A549 (cell line): ENCODE results near the gene NFIA. TPM values are rescaled to one million over a fixed set of nuclear protein-coding genes. Genes with fewer than 3 reads are reported as not detected.

Source experiments
- ATAC-seq, 2 experiments: fragments of 200-7000 bp in 1 of 2; fragments of >200 bp in 1 of 2; cut with Nextera tagmentation in 1 of 2; cut with Tn5 transposase in 1 of 2; 3 replicates each; pipeline versions ENCODE4 v1.8.0 to v1.9.1; 2018 to 2020; ENCODE audit warnings: mild to moderate bottlenecking in 1 of 2, moderate library complexity in 1 of 2
- CTCF ChIA-PET: fragments of 300-600 bp; sonication (Branson Sonifier 250); formaldehyde crosslinking; extraction: SDS; loops from one replicate; lab custom pipeline; 2021; ENCODE audit warnings: antibody characterized with exemption, inconsistent platforms; lab: Yijun Ruan, JAX
- POLR2A ChIA-PET: fragments of 350-600 bp; formaldehyde crosslinking; extraction: SDS; loops from one replicate; lab custom pipeline; 2021; ENCODE audit warnings: antibody characterized with exemption, inconsistent platforms; lab: Yijun Ruan, JAX
- DNase-seq, 2 experiments: peaks; one replicate each; pipeline versions ENCODE4 v3.0.0 to v3.0.0-alpha.2; 2011 to 2016; ENCODE audit warnings: low read depth in 1 of 2, low spot score in 1 of 2
- FAIRE-seq: peaks from 2 replicates; lab custom pipeline; 2011; peaks lifted over from hg19 to GRCh38; lab: Jason Lieb, UNC
- H3K27ac ChIP-seq, 2 experiments: fragments of >200 bp; sonication (Bioruptor Twin); formaldehyde crosslinking; 3 replicates each; pipeline ENCODE4 v1.5.1; 2016 to 2017
- H3K4me1 ChIP-seq: fragments of >200 bp; sonication (Bioruptor Twin); formaldehyde crosslinking; 3 replicates; pipeline ENCODE4 v1.6.1; 2016
- H3K4me2 ChIP-seq: fragments of >200 bp; sonication (Bioruptor Twin); formaldehyde crosslinking; 3 replicates; pipeline ENCODE4 v1.6.1; 2016
- H3K4me3 ChIP-seq: fragments of >200 bp; sonication (Bioruptor Twin); formaldehyde crosslinking; 3 replicates; pipeline ENCODE4 v1.5.1; 2016
- H3K9me3 ChIP-seq: fragments of >200 bp; sonication (Bioruptor Twin); formaldehyde crosslinking; 3 replicates; pipeline ENCODE4 v1.6.1; 2016
- BHLHE40 ChIP-seq: IDR thresholded peaks from 2 replicates; pipeline ENCODE4 v1.6.1; 2012; ENCODE audit warnings: low read depth, low read length, inconsistent platforms
- CBX8 ChIP-seq: fragments of 200-600 bp; sonication (generic); IDR thresholded peaks from 2 replicates; pipeline ENCODE4 v1.6.1; 2016
- CEBPB ChIP-seq, 2 experiments: fragments of >200 bp in 1 of 2; sonication (Bioruptor Twin) in 1 of 2; formaldehyde crosslinking in 1 of 2; IDR thresholded peaks; 2 replicates each; pipeline ENCODE4 v1.6.1; 2012 to 2016
- CHD4 ChIP-seq: fragments of 200-600 bp; sonication (generic); IDR thresholded peaks from 2 replicates; pipeline ENCODE4 v1.6.1; 2016; ENCODE audit warnings: antibody characterized with exemption, mild to moderate bottlenecking, borderline replicate concordance
- EHMT2 ChIP-seq: fragments of 200-600 bp; sonication (generic); IDR thresholded peaks from 2 replicates; pipeline ENCODE4 v1.6.1; 2016; ENCODE audit warnings: antibody characterized with exemption, low read depth, mild to moderate bottlenecking, moderate library complexity
- ESRRA ChIP-seq: fragments of 150-350 bp; IDR thresholded peaks from 2 replicates; pipeline ENCODE4 v1.6.1; 2014; ENCODE audit warnings: mild to moderate bottlenecking, low read length, borderline replicate concordance
- FOXS1 ChIP-seq: fragments of 250-450 bp; sonication (Bioruptor Pico); IDR thresholded peaks from 2 replicates; pipeline ENCODE4 v1.5.0; 2020; ENCODE audit warnings: mild to moderate bottlenecking, moderate library complexity
- HOXB5 ChIP-seq: fragments of 250-450 bp; sonication (Bioruptor Pico); IDR thresholded peaks from 2 replicates; pipeline ENCODE4 v1.5.0; 2020; ENCODE audit warnings: mild to moderate bottlenecking, moderate library complexity
- KDM5A ChIP-seq: fragments of 200-600 bp; sonication (generic); IDR thresholded peaks from 2 replicates; pipeline ENCODE4 v1.6.1; 2016; ENCODE audit warnings: antibody characterized with exemption, mild to moderate bottlenecking
- MAX ChIP-seq: IDR thresholded peaks from 2 replicates; pipeline ENCODE4 v1.6.1; 2012
- NFE2L2 ChIP-seq: fragments of 150-350 bp; conservative IDR thresholded peaks from 2 replicates; pipeline ENCODE4 v1.6.1; 2014; ENCODE audit warnings: low read length
- POLR2A ChIP-seq: IDR thresholded peaks from 2 replicates; pipeline ENCODE4 v1.6.1; 2012; ENCODE audit warnings: mild to moderate bottlenecking, low read length
- RARB ChIP-seq: fragments of 250-450 bp; sonication (Bioruptor Pico); IDR thresholded peaks from 2 replicates; pipeline ENCODE4 v1.8.0; 2021; ENCODE audit warnings: mild to moderate bottlenecking, moderate library complexity
- RFX5 ChIP-seq: fragments of 450-650 bp; IDR thresholded peaks from 2 replicates; pipeline ENCODE4 v1.7.1; 2014; ENCODE audit warnings: antibody characterized with exemption, mild to moderate bottlenecking, moderate library complexity
- RNF2 ChIP-seq: fragments of 200-600 bp; sonication (generic); IDR thresholded peaks from 2 replicates; pipeline ENCODE4 v1.6.1; 2016; ENCODE audit warnings: low read depth, mild to moderate bottlenecking, antibody characterized with exemption, moderate library complexity, borderline replicate concordance
- SMC3 ChIP-seq: fragments of >200 bp; sonication (Bioruptor Twin); formaldehyde crosslinking; IDR thresholded peaks from 3 replicates; pipeline ENCODE4 v1.6.1; 2018; ENCODE audit warnings: inconsistent platforms
- ZFP36 ChIP-seq: fragments of 450-650 bp; IDR thresholded peaks from 2 replicates; pipeline ENCODE4 v1.6.1; 2014; ENCODE audit warnings: borderline replicate concordance; ENCODE audit not compliant: partially characterized antibody
- ZNF302 ChIP-seq: fragments of 250-450 bp; sonication (Bioruptor Pico); IDR thresholded peaks from 2 replicates; pipeline ENCODE4 v1.9.0; 2021; ENCODE audit warnings: inconsistent platforms, mild to moderate bottlenecking, moderate library complexity
- ZSCAN20 ChIP-seq: fragments of 250-450 bp; sonication (Bioruptor Pico); IDR thresholded peaks from 2 replicates; pipeline ENCODE4 v1.8.0; 2022; ENCODE audit warnings: mild to moderate bottlenecking, moderate library complexity
- WGBS: methylation state at CpG from one replicate; pipeline ENCODE4 v1.1.6; 2017; ENCODE audit errors: missing lambda C conversion rate; 5-methylcytosine and 5-hydroxymethylcytosine counted together
- polyA plus RNA-seq, 4 experiments: library from polyadenylated mRNA; depleted of rRNA in 3 of 4; stranded (reverse); fragments of >200 nt; fragmentation: RNase III in 1 of 4; extraction: RNeasy Plus Mini Kit Qiagen cat#74134 plus additional on column Dnase treatment in 1 of 4; gene quantifications; 2 replicates in 3 of 4; 3 replicates in 1 of 4; pipeline ENCODE4 v1.2.3, GENCODE V29; 2011 to 2017
- TF ChIP-seq, protein P1 (sequence below): fragments of >200 bp; sonication (Bioruptor Twin); formaldehyde crosslinking; IDR thresholded peaks from 3 replicates; pipeline ENCODE4 v1.5.1; 2016
- TF ChIP-seq, protein P2 (sequence below): fragments of 250-450 bp; sonication (Bioruptor Pico); IDR thresholded peaks from 2 replicates; pipeline ENCODE4 v1.5.0; 2020; ENCODE audit warnings: low read depth, mild to moderate bottlenecking, moderate library complexity
- TF ChIP-seq, protein P3 (sequence below): IDR thresholded peaks from 2 replicates; pipeline ENCODE4 v1.6.1; 2012; ENCODE audit warnings: low read depth, borderline replicate concordance
- TF ChIP-seq, protein P4 (sequence below): fragments of 450-650 bp; IDR thresholded peaks from 2 replicates; pipeline ENCODE4 v1.6.1; 2014; ENCODE audit warnings: antibody characterized with exemption

Gene NFIA
- polyA plus RNA-seq, 2 of the 4 experiments (the other 2 are of a cell fraction), result 6.5 to 25.8 TPM

- Histone ChIP-seq H3K4me2 (no peak overlapping the region), H3K4me1 (peaks cover 26% of the 10 kb centered on the region), H3K9me3 (no peaks in the 10 kb centered on the region), H3K4me3 (no peak overlapping the region), H3K27ac (peak overlapping the region in 1 of 2 experiments; percentile 79; a peak in 3 of 6 replicates)
- 52% methylated on average over 6 of the region's 6 CpGs for WGBS
- DNase-seq (no peak), ATAC-seq (no peak), FAIRE-seq (no peak)
- no peak for TF ChIP-seq SMC3
- TF ChIP-seq RFX5, result no peak
- no peak for TF ChIP-seq KDM5A
- TF ChIP-seq RARB (CRISPR knock-in tag), result no peak
- no peak for TF ChIP-seq EHMT2
- TF ChIP-seq NFE2L2, result no peak
- ChIA-PET POLR2A (interaction anchor here (1.0 to 1.4 kb wide), 2 partner anchors 9 kb away, joined by 3 read pairs; no protein-coding TSS in a partner anchor), CTCF (interaction anchor here (1.1 kb wide), 1 partner anchor 97 kb away, joined by 3 read pairs; no protein-coding TSS in a partner anchor)
Observed at GRCh38 chr1:61487801-61488200, 405.4 kb downstream of the NFIA start.

DNA sequence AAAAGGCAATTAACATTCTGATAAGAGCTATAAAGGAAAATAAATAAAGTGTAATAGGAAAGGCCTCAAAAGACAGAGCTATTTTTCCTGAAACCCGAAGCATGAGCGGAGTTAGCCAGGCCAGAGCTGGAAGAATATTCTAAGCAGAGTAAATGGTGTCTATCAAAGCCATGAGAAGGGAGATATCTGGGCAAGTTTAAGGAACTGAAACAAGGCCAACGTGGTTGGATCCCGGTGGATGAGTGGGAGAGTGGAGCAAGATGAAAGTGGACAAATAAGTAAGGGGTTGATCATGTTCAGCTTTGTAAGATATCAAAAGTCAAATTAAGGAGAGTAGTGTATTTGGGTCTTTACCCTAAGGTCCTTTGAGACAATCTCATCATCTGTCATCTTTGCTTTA, 408.6 kb downstream of the NFIA start:
- DNase-seq, result no peak
- 82% methylated on average over 4 of the region's 4 CpGs for WGBS
- peak overlapping the region; percentile 2; the same call in 1 of the 3 replicates for H3K4me2 ChIP-seq
- no peaks in the 10 kb centered on the region for H3K9me3 ChIP-seq
- FAIRE-seq, result no peak
- H3K27ac ChIP-seq, result peak overlapping the region; percentile 25 to 71; a peak in 4 of 6 replicates
- H3K4me3 ChIP-seq, result no peak overlapping the region
- POLR2A ChIA-PET, result interaction anchor here (0.7 kb wide), 1 partner anchor 155 kb away, joined by 3 read pairs; no protein-coding TSS in a partner anchor
- TF ChIP-seq CEBPB (IDR thresholded peaks at IDR 0.05) (no peak), BHLHE40 (no peak), SMC3 (no peak), EHMT2 (no peak), ZSCAN20 (no peak), CBX8 (no peak), POLR2A (no peak), RNF2 (no peak), CHD4 (no peak), ZFP36 (no peak), FOXS1 (CRISPR knock-in tag) (no peak), HOXB5 (CRISPR knock-in tag) (no peak), NFE2L2 (no peak), ESRRA (no peak), MAX (no peak), ZNF302 (CRISPR knock-in tag) (no peak)
- TF ChIP-seq, protein P1, sequence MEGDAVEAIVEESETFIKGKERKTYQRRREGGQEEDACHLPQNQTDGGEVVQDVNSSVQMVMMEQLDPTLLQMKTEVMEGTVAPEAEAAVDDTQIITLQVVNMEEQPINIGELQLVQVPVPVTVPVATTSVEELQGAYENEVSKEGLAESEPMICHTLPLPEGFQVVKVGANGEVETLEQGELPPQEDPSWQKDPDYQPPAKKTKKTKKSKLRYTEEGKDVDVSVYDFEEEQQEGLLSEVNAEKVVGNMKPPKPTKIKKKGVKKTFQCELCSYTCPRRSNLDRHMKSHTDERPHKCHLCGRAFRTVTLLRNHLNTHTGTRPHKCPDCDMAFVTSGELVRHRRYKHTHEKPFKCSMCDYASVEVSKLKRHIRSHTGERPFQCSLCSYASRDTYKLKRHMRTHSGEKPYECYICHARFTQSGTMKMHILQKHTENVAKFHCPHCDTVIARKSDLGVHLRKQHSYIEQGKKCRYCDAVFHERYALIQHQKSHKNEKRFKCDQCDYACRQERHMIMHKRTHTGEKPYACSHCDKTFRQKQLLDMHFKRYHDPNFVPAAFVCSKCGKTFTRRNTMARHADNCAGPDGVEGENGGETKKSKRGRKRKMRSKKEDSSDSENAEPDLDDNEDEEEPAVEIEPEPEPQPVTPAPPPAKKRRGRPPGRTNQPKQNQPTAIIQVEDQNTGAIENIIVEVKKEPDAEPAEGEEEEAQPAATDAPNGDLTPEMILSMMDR, result no peak
- TF ChIP-seq, protein P2, sequence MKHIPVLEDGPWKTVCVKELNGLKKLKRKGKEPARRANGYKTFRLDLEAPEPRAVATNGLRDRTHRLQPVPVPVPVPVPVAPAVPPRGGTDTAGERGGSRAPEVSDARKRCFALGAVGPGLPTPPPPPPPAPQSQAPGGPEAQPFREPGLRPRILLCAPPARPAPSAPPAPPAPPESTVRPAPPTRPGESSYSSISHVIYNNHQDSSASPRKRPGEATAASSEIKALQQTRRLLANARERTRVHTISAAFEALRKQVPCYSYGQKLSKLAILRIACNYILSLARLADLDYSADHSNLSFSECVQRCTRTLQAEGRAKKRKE, result no peak
- TF ChIP-seq, protein P3, sequence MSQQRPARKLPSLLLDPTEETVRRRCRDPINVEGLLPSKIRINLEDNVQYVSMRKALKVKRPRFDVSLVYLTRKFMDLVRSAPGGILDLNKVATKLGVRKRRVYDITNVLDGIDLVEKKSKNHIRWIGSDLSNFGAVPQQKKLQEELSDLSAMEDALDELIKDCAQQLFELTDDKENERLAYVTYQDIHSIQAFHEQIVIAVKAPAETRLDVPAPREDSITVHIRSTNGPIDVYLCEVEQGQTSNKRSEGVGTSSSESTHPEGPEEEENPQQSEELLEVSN, result no peak
- TF ChIP-seq, protein P4, sequence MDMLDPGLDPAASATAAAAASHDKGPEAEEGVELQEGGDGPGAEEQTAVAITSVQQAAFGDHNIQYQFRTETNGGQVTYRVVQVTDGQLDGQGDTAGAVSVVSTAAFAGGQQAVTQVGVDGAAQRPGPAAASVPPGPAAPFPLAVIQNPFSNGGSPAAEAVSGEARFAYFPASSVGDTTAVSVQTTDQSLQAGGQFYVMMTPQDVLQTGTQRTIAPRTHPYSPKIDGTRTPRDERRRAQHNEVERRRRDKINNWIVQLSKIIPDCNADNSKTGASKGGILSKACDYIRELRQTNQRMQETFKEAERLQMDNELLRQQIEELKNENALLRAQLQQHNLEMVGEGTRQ, result no peak
- CTCF ChIA-PET, result no interaction called here
- no peak for ATAC-seq
- H3K4me1 ChIP-seq, result peaks cover 38% of the 10 kb centered on the region
